C4-2B (cell line): Measurements from ENCODE around the gene CHST11.

ENCODE experiments used
- ZFX ChIP-seq: fragments of 450-650 bp; IDR thresholded peaks from 2 replicates; pipeline ENCODE4 v1.6.1; 2017
- TF ChIP-seq, protein P1 (sequence below): fragments of 450-650 bp; conservative IDR thresholded peaks from 2 replicates; pipeline ENCODE4 v1.5.1; 2017; ENCODE audit warnings: mild to moderate bottlenecking

DNA sequence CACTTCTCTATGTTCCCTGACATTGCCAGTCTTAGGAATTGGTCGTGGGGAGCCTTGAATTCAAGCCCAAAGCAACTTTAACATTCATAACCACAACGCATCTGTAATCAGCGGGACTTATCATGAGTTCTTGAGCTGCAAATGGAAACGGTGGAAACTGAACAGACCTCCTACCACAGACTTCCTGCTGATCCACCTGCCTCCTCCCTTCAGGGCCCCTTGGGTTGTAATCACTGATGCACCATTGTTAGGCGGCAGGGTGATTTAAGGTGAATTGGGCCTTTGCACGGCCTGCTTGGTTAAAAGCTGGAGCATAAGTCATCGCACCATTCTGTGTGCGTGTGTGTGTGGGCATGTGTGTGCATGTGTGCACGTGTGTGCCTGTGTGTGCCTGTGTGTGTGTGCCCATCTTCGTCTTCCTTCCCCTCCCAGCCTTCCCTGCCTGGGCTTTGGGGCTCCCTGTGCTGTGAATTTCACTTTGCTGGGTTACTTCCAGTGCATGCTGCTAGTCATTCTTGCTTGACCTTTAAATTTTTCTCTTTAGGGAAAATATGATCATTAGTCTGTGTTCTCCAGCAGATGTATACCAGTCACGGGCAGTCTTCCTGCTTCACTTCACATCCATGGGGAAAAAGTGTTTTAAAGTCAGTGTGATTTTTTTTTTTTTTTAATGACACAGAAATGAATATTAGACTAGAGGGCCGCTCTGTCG, 29.1 kb downstream of the CHST11 start:
- TF ChIP-seq, protein P1, sequence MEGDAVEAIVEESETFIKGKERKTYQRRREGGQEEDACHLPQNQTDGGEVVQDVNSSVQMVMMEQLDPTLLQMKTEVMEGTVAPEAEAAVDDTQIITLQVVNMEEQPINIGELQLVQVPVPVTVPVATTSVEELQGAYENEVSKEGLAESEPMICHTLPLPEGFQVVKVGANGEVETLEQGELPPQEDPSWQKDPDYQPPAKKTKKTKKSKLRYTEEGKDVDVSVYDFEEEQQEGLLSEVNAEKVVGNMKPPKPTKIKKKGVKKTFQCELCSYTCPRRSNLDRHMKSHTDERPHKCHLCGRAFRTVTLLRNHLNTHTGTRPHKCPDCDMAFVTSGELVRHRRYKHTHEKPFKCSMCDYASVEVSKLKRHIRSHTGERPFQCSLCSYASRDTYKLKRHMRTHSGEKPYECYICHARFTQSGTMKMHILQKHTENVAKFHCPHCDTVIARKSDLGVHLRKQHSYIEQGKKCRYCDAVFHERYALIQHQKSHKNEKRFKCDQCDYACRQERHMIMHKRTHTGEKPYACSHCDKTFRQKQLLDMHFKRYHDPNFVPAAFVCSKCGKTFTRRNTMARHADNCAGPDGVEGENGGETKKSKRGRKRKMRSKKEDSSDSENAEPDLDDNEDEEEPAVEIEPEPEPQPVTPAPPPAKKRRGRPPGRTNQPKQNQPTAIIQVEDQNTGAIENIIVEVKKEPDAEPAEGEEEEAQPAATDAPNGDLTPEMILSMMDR = no peak
- TF ChIP-seq ZFX = no peak
